D721Med (cell line): ENCODE measurements around the gene KLF13.

Experiments
- DNase-seq: peaks from one replicate; pipeline ENCODE4 v3.0.0; 2011; ENCODE audit warnings: low spot score; ENCODE audit not compliant: insufficient read length
- FAIRE-seq: peaks from 2 replicates; lab custom pipeline; 2011; peaks lifted over from hg19 to GRCh38; lab: Jason Lieb, UNC
- CTCF ChIP-seq: IDR thresholded peaks from 2 replicates; pipeline ENCODE4 v1.5.1; 2012; ENCODE audit warnings: mild to moderate bottlenecking, control low read depth; ENCODE audit not compliant: insufficient read depth; ENCODE audit errors: missing control alignments

The KLF13 gene

DNA sequence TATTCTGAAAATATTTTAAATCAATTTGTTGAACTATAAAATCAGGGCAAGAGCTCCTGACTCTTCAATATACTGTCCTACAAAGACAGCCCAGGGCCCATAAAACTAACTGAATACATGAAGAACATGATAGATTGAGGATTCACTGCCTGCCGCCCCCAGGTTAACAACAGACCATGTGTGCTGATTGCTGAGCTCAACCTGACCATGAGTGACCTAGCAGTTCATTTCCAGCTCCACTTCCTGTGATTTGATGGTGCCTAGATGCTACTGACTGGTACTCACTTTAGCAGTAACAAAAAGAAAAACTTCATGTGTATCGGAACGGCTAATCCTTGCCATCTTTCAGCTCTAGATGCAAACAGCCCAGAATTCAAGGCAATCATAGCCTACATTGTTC is 9.6 kb upstream of the KLF13 start:
- DNase-seq (no peak), FAIRE-seq (no peak)
- TF ChIP-seq CTCF = no peak

- TF ChIP-seq CTCF = no peak
- FAIRE-seq (no peak), DNase-seq (no peak)
These were observed 9.0 kb upstream of the KLF13 start for GRCh38 chr15:31317421-31318327.

DNA sequence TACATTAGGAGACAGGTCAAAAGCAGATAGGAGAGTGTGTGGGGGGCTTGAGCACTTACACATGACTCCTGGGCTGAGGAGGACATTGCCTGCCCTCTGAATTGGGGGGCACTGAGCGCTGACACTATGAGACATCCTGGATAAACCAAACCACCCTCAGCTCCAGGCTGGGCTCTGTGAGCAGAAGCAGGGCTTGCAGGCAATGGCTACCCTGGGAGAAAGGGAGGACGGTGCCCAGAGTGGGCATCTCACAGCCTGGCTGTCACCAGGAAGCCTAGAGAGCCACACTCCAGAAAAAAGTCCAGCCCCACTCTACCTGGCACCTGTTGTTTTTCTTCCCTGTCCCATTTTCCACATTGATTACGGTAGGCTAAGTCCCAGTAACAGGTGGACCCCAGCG is 8.2 kb upstream of the KLF13 start:
- TF ChIP-seq CTCF = no peak
- DNase-seq (no peak), FAIRE-seq (no peak)

GRCh38 chr15:31320022-31320421 is 6.6 kb upstream of the KLF13 start:
- DNase-seq (no peak), FAIRE-seq (no peak)
- no peak for TF ChIP-seq CTCF

DNA sequence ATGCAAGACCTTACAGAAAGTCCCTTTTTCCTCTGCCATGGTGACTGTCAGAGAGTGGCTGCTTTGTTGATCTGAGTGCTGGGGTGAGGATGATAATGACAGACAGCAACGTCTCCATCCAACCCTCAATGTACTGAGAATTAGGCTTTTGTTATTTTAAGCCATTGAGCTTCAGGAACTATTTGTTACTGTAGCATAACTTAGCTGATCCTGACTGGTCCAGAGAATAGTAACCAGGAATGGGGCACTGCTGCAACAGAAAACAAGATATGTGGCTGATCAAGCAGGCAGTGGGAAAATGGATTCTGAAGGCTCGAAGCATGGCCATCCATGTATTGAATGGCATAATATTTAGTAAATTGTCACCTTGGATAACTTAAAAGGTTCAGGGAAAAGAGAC is 5.2 kb upstream of the KLF13 start:
- no peak for TF ChIP-seq CTCF
- FAIRE-seq = no peak
- DNase-seq = no peak

GRCh38 chr15:31322504-31322903 is 4.1 kb upstream of the KLF13 start:
- no peak for FAIRE-seq
- no peak for TF ChIP-seq CTCF
- no peak for DNase-seq

DNA sequence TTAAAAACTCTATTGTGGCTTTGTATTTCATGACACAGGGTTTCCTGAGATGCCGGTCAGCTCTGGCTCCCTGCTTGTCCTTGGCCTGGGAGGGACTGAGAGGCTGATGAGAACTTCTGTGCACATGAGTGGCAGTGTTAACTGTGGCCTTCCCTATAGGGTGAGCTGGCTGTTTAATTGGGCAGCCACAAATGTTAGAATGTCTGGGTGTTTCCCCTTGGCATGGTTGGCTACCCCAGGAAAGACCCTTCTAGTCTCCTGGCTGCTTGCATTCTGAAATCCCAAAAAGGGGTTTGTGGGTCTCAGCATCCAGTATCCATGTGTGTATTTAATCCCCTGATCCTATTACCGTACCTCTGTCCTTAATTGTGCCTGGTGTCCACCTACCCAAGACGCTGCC is 3.0 kb upstream of the KLF13 start:
- no peak for TF ChIP-seq CTCF
- no peak for FAIRE-seq

More for the DNA sequence above, 3.0 kb upstream of the KLF13 start:
- DNase-seq = no peak
